DOHH2 (cell line): ENCODE measurements around the gene PTPRCAP.

Experiments used
- EZH2phosphoT487 ChIP-seq: fragments of 200-600 bp; sonication (generic); IDR thresholded peaks from 2 replicates; pipeline ENCODE4 v1.6.1; 2017; ENCODE audit warnings: borderline replicate concordance, mild to moderate bottlenecking, antibody characterized with exemption, low read length, moderate library complexity, mixed read lengths
- TF ChIP-seq, protein P1 (sequence below): fragments of 200-600 bp; sonication (generic); IDR thresholded peaks from one replicate; pipeline ENCODE4 v1.5.1; 2014; ENCODE audit warnings: antibody characterized with exemption, mild to moderate bottlenecking, low read depth, low read length; ENCODE audit not compliant: poor library complexity, severe bottlenecking

- TF ChIP-seq, protein P1, sequence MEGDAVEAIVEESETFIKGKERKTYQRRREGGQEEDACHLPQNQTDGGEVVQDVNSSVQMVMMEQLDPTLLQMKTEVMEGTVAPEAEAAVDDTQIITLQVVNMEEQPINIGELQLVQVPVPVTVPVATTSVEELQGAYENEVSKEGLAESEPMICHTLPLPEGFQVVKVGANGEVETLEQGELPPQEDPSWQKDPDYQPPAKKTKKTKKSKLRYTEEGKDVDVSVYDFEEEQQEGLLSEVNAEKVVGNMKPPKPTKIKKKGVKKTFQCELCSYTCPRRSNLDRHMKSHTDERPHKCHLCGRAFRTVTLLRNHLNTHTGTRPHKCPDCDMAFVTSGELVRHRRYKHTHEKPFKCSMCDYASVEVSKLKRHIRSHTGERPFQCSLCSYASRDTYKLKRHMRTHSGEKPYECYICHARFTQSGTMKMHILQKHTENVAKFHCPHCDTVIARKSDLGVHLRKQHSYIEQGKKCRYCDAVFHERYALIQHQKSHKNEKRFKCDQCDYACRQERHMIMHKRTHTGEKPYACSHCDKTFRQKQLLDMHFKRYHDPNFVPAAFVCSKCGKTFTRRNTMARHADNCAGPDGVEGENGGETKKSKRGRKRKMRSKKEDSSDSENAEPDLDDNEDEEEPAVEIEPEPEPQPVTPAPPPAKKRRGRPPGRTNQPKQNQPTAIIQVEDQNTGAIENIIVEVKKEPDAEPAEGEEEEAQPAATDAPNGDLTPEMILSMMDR: no peak
- TF ChIP-seq EZH2phosphoT487: no peak
Observed at GRCh38 chr11:67423891-67424613, 13.4 kb downstream of the PTPRCAP start.
